SK-N-MC (cell line): ENCODE measurements around the gene ZP2.

Experiments
- EZH2 ChIP-seq: fragments of 200-600 bp; sonication (generic); IDR thresholded peaks from one replicate; pipeline ENCODE4 v1.6.1; 2017; ENCODE audit warnings: antibody characterized with exemption
- POLR2AphosphoS5 ChIP-seq: IDR thresholded peaks from 2 replicates; pipeline ENCODE4 v1.6.1; 2012; ENCODE audit warnings: mild to moderate bottlenecking, low read depth, low read length, borderline replicate concordance

GRCh38 chr16:21179983-21180365 lies 31.4 kb downstream of the ZP2 start:
- TF ChIP-seq EZH2 (no peak), POLR2AphosphoS5 (no peak)
